Heart left ventricle (tissue), 13 donors: ENCODE data around the gene GDI1.

Experiments used
- POLR2A ChIP-seq, 2 donors: fragments of 450-650 bp; IDR thresholded peaks; one replicate each; pipeline ENCODE4 v1.6.1; 2017; ENCODE audit warnings: antibody characterized with exemption in 2 of 2, mild to moderate bottlenecking in 2 of 2, moderate library complexity in 2 of 2
- TF ChIP-seq, protein P1 (sequence below), 12 donors: fragments of 200-600 bp; sonication (generic) in 4 of 12; IDR thresholded peaks; one replicate each; pipeline versions ENCODE4 v1.5.0 to v1.8.0; 2018 to 2022; ENCODE audit warnings: antibody characterized with exemption in 12 of 12, mild to moderate bottlenecking in 5 of 12
- donor health status: ischemic (EF 13 %, LVEDD 7.1; RV severe dilation, severe dysfunction).
- donor health status: DM: no; HTN: yes; CAD: no.
- donor health status: DM: no; HTN: no; CAD: no.
- donor health status: ischemic (EF 25% LVEDD 6.9; RV normal size, moderate dysfunction).
- donor health status: ischemic (EF 25% LVEDD 5.7; RV mildly dilated, moderate dysfunction).
- donor health status: ischemic (EF 35%, LVEDD 5.7; RV mildly dilated, moderate dysfunction).
- donor health status: nonischemic (EF 11% LVEDD 7.7; RV severe dilation, severe dysfunction).
- donor health status: DM: yes; HTN: yes; CAD: no.
- donor health status: PGD.
- donor health status: ischemic (EF 29% LVEDD 5.4; RV normal size, mild dysfunction).
- donor health status: nonischemic (EF 23%, LVEDD 6.1; RV moderate dilation, normal function).

DNA sequence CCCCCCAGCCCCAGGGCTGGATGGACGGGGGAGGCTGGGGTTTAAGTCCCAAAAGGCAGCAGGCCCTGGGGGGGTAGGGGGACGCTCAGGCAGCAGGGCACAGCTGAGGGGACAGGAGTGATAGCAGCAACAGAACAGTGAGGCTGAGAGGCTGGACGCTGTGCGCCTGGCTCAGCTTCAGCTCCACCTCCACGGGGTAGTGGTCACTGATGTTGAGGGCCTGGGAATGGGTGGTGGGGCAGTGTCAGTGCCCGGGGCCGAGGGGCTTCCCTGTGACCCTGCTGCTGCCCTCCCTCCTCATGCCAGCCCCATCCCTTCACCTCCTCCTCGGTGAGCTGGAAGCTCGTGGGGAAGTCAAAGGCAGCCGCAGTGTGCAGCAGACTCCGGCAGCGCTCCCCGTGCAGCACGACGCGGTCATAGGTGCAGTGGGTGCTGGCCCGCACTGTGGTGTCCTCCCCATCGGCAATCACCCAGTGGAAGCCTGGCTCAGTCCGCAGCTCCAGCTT is 34.3 kb upstream of the GDI1 start:
- TF ChIP-seq, protein P1, sequence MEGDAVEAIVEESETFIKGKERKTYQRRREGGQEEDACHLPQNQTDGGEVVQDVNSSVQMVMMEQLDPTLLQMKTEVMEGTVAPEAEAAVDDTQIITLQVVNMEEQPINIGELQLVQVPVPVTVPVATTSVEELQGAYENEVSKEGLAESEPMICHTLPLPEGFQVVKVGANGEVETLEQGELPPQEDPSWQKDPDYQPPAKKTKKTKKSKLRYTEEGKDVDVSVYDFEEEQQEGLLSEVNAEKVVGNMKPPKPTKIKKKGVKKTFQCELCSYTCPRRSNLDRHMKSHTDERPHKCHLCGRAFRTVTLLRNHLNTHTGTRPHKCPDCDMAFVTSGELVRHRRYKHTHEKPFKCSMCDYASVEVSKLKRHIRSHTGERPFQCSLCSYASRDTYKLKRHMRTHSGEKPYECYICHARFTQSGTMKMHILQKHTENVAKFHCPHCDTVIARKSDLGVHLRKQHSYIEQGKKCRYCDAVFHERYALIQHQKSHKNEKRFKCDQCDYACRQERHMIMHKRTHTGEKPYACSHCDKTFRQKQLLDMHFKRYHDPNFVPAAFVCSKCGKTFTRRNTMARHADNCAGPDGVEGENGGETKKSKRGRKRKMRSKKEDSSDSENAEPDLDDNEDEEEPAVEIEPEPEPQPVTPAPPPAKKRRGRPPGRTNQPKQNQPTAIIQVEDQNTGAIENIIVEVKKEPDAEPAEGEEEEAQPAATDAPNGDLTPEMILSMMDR (IDR thresholded peaks at IDR 0.05): no peak
- TF ChIP-seq POLR2A (IDR thresholded peaks at IDR 0.05): no peak
